NCI-H524 treated with DMSO at 0.1 percent for 48 hours (cell line): ENCODE results near the gene CRYBB1.

ENCODE experiments used
- DNase-seq: peaks from one replicate; lab custom pipeline; 2025; lab: John Stamatoyannopoulos, UW

CRYBB1 gene

DNA sequence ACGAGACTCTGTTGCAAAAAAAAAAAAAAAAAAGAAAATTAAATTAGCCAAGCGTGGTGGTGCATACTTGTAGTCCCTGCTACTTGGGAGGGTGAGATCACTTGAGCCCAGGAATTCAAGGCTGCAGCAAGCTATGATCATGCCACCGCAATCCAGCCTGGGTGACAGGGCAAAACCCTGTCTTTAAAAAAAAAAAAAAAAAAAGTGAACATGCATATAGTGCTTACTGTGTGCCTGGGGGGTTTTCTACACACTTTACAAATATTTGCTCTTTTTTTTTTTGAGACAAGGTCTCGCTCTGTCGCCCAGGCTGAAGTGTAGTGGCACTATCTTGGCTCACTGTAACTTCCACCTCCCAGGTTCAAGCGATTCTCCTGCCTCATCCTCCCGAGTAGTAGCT, 40.7 kb downstream of the CRYBB1 start:
- no peak for DNase-seq

DNA sequence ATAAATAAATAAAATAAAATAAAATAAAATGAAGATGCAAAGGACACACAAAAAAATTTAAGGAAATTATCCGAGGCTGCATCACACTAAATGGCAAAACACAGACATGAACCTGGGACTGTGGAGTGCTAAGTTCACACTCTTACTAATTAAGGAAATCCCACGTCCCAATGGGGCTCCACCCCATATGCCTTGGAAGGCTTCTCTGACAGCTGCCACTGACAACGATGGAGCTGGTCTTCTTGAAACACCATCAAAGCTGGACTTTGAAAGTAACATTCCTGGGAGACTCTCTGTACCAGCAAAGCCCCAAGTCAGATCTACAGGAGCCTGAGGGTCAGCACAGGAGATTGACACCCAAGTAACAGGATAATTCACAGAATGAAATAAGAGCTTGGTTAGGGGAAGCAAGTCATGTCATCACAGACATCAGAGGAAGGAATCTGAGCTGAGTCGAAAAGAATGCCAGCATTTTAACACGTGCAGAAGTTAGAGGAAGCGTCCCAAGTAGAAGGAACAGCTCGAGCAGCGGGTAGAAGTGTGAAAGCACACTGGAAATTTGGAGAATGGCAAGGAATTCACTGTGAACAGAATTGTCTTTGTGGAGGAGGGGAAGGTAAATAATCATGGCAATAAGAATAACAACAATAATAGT, 41.7 kb downstream of the CRYBB1 start:
- no peak for DNase-seq

DNA sequence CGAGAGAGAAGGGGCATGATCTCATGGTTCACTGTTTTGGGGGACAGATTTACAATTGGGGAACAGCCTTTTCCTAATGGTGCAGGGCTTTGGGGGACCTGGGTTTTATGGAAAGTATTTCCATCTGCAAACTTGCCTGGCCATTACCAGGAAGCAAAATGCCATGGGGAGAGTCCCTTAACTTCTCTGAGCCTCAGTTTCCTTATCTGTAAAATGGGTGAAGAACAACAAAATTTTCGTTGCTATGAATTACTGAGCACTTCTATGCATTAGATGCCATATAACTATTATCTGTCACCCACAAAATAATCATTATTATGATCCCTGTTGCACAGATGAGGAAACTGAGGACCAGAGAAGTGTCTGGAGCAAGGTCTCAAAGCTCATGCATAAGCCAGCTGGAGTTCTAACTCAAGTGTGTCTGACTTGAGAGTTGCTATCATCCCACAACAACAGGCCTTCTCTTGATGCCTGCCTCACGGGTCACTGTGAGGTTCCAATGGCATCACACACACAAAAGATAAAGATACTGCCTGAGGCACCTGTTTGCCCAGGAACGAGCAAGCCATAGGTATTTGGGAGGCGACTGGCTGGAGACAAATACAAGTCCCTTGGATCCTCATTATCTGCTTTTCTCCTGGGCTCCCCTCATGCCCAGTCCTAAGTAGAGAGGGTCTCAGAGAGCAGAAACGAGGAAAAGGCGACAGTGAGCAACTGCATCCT, 43.7 kb downstream of the CRYBB1 start:
- no peak for DNase-seq

DNA sequence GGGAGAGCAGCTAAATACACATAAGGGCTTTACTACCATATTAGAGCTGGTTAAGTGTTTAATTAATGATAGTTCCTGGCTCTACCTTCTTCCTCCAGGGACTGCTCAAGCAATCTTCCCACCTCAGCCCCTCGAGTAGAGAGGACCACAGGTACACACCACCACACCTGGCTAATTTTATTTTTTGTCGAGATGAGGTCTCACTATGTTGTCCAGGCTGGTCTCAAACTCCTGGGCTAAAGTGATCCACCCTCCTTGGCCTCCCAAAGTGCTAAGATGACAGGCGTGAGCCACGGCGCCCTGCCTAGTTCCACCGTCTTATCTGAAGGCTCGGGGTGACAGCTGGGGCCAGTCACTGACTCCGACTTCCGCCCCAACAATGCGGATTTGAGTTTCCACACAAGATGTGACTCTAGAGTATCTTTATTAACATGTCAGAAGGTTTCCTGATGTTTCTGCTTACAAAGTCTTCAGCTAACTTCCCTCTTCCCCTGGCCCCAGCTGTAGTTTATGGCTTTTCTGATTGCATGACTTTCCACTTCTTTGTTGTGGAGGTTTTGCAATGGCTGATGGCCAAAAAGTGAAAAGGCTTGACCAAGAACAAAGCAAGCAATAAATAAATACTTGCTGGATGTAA, 44.7 kb downstream of the CRYBB1 start:
- no peak for DNase-seq

DNA sequence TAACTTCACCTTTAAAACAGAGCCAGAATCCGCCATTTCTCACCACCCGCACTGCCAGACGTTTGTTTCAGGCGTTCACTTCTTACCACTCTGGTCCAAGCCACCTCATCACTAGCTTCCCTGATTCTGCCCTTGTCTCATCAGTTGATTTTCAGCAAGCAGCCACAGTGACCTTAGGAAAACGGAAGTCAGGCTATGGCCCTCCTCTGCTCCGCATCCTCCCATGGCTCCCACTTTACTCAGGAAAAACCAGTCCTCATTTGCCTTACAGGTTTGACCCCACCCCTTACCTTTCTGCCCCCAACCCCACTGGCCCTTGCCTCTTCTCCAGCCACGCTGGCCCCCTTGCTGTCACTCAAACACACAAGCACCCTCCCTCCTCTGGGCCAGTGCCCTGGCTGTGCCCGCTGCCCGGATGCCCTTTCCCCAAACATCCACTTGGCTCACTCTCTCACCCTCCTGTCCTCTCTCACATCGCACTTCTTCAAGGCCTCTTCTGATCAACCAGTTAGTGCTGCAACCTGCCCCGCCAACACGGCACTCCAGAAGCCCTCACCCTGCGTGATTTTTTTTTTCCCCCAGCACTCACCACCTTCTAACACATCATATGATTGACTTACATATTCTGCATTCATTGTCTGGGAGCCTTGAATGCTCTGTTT, 46.8 kb downstream of the CRYBB1 start:
- no peak for DNase-seq

DNA sequence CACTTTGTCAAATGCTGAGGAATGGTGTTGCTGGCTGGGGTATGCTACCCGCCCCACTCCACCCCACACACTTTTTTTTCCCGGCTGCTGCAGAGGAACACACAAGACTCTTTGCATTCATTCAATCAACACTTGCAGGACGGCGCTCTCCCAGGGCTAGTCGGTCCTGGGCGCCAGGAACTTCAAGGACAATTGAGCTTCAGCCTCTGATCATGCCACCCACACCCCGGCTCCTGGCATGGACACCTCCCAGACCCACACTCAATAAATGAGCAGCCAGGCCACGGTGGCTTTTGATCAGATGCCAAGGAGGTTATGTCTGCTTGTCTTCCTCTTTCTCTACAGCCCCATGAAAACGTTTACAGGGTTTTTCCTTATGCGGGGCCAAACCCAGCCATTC, 47.7 kb downstream of the CRYBB1 start:
- DNase-seq = no peak

DNA sequence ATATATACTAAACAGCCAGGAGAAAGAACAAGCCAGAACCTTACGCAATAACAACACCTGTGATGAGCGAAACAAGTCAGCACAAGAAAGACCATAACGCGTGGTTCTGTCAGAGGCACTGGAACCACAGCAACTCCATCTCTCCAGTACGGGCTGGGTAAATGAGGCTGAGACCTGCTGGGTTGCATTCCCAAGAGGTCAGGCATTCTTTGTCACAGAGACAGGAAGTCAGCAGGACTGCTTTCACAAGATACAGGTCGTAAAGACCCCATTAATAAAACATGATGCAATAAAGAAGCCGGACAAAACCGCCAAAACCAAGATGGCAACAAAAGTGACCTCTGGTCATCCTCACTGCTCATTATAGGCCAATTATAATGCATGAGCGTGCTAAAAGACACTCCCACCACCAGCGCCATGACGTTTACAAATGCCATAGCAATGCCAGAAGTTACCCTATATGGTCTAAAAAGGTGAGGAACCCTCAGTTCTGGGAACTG, 49.6 kb downstream of the CRYBB1 start:
- no peak for DNase-seq

DNA sequence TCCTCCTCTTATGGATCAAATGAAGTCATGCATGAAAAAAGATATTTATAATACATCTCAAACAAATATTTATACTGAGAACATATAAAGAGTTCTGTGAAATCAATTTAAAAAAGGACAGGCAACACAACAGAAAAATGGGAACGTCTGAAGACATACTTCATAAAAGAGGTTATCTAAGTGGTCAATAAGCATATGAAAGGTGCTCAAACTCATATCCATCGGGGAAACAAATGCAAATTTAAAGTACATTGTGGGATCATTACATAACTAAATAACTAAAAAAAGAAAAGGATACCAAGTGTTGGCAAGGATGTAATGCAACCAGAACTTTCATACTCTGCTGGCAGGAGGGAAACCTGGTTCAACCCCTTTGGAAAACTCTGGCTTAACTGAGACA, 50.2 kb downstream of the CRYBB1 start:
- DNase-seq = no peak

DNA sequence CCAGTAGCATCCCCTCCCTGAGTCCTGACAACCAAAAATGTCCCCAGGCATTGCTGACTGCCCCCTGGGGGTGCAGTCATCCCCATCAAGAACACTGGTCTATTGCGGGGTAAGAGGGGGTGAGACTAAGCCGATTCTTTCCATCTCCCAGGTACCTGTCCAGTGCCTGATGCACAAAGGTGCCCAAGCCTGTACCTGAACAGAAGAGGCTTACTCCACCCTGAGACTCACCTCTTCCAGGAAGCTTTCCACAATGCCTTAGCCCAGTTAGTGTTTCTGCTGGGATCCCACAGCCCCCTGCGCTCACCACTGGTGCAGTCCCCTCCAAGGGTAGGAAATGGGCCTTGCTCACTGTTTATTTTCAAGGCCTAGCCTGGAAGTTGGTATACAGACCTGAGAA, 50.8 kb downstream of the CRYBB1 start:
- no peak for DNase-seq

DNA sequence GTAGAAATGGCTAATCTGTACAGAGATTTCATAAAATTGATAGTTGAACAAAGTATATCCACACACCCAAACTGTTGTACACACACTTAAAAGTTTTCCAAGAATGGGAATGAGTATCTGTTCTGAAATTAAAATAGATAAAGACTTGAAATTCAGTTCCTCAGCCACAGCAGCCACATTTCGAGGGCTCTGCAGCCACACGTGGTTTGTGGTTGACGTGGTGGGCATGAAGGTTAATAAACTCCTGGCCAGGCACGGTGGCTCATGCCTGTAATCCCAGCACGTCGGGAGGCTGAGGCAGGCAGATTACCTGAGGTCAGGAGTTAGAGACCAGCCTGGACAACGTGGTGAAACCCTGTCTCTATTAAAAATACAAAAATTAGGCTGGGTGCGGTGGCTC, 51.9 kb downstream of the CRYBB1 start:
- DNase-seq = no peak

DNA sequence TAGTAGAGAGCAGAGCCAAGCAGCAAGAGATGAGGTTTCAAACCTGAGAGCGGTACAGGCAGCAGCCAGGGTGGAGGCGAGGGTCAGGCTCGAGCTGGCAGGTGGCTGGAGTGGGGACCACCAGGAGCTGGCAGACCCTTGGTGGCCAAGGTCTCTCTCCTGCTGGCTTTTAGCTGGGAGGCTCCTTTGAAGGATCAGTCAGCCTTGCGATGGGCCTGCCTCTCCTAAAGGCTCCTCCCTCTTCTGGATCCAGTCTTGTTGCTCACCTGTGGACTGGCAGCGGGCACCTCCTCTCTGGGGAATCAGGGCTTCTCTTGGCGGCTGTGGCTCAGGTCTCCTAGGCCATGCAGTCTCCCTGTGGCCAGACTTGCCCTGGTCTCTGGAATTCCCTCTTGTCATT, 52.6 kb downstream of the CRYBB1 start:
- no peak for DNase-seq

DNA sequence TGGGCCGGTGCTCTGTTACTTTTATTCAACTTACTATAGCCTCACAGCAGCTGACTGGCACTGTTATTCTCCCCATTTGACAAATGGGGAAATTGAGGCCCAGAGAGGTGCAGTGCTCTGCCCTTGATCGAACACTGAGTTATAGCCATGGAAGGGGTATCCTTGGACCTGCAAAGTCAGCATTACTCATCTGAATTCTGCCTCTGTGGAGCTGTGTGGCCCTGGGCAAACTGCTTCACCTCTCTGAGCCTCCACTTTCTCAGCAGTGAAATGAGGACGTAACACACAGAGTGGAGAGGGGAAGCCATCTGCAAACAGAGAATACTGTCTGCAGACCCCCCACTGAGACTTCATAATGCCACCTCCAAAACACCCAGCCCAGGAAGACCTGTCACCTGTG, 53.2 kb downstream of the CRYBB1 start:
- no peak for DNase-seq

DNA sequence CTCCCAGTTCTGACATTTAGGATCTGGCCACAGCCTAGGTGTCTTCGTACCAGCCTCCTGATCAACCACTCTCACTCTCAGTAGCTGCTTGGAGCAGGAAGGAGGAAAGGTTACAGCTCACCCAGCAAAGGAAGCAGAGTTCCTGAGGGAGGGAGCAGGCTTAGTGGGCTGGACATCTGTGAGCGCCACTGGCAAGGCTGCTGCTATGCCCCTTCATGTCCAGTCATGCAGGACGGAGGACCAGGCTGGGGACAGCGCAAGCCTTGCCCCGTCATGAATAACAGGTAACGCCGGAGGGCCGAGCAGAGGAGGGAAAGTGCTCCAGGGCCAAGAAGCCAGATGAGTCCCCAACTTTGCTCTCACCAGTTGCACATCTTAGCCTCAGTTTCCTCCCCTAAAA, 53.6 kb downstream of the CRYBB1 start:
- DNase-seq = no peak

DNA sequence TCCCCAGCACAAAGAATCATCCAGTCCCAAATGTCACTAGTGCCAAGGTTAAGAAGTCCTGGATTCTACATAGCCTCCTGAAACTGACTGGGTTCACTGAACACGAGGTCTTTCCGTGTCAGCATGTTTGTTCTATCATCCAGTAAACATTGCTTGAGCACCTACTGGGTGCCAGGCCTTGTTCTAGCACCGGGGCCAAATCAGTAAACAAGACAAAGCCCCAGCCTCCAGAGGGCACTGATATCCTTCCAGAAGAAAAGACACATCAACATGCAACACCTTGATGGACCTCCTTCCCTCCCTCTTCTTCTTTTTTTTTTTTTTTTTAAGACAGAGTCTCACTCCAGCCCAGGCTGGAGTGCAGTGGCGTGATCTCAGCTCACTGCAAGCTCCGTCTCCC, 54.8 kb downstream of the CRYBB1 start:
- no peak for DNase-seq

DNA sequence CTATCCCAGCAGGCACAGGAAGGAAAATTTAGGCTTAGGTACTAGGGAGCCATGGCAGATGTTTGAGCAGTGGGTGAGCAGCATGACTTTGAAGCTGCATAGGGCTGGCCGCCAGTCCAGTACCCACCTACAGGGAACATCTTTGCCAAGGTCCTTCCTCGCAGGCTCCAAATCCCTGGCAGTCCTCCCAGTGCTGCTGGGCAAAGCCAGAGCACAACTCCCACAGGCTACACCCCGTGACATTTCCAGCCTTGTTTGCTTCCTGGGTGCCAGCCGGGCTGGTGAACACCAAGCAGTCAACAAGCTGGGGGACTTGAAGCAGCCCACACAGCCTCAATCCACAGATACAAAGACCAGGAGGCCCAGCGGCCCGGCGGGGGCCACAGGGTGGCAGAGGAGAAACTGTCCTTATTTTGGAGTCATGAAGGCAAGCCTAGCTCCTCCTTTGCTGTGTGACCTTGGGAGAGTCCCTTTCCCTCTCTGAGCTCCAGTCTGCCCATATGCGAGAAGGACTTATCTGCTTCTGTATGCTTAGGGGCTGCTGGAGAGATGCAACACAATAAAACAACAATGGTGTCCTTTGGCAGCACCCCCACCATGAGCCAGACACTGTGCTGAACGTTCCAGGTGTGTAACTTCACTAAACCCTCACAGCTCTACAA, 55.9 kb downstream of the CRYBB1 start:
- DNase-seq = no peak

DNA sequence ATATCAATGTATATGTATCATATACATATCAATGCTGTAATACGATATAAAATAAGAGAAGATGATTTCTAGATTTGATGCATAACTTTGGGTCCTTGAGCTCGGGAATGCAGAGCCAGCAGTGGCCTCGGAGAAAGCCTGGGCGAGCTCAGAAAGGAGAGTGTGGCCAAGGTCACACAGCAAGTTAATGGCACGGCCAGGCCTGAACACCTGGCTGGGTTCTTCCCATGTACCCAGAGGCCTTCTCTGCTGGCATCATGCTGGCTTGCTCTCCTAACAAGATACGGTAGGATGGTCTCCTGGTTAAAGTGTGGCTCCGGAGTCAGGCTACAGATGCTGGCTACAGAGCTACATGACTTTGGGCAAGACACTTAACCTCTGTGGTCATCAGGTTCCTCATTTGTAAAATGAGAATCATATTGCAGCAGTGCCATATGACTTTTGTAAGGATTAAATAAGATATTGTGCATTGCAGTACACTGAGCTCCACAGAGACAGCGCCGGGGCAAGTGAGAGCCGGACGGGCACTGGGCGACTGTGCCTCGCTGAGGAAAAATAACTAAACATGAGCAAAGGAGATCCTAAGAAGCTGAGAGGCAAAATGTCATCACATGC, 57.8 kb downstream of the CRYBB1 start:
- no peak for DNase-seq

DNA sequence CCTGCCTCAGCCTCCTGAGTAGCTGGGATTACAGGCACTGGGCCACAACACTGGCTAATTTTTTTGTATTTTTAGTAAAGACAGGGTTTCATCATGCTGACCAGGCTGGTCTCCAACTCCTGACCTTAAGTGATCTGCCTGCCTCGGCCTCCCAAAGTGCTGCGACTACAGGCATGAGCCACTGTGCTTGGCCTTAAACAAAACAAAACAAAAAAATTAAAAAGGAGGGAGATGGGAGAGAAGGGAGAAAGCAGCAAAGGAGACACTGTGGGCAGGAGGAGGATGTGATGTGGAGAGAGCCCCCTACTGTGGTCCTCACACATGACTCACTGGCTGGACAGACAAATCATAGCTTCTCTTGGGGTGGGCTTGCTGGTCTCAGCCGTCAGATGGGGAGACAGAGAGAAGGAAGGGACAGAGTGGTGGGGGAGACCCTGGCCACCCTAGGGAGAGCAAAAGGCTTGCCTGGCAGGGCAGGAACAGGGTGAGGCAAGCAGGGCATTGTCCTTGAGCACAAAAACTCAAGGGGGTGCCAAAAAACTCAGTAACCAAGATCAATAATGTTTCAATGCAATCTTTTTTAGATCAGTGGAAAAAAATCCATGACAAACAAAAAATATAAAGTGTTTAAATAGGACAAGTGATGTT, 59.5 kb downstream of the CRYBB1 start:
- no peak for DNase-seq

DNA sequence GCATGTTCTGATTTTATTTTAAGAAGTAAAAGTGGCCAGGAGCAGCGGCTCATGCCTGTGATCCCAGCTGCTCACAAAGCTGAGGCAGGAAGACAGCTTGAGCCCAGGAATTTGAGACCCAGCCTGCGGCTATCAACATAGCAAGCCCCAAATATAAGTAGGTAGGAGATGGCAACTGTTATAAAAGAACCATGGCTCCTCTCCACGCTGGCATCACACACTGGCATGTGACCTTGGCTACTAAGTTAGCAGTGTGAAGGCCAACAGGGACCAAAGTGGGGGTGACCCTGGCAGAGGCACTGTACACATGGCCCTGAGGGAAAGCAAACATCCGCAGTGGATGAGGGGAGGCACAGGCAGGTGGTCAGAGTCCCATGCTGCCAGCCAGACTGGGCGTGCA, 60.9 kb downstream of the CRYBB1 start:
- DNase-seq = no peak

DNA sequence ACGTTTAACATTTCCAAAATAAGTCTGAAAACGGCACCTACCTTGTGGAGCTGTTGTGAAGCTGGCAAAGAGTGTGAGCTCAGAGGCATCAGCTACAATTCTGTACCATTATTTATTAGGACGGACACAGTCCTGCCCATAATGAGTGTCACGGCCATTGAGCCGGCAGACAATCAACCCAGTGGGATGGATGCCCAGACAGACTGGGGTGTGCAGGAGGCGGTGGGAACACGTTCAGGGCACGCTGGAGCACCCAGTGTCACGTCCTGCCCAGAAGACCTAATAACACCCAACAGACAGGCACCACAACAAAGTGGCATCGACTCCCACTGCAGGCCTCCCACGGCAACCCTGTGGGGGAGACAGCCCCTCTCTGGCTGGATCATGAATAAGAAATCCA, 62.3 kb downstream of the CRYBB1 start:
- DNase-seq = no peak

DNA sequence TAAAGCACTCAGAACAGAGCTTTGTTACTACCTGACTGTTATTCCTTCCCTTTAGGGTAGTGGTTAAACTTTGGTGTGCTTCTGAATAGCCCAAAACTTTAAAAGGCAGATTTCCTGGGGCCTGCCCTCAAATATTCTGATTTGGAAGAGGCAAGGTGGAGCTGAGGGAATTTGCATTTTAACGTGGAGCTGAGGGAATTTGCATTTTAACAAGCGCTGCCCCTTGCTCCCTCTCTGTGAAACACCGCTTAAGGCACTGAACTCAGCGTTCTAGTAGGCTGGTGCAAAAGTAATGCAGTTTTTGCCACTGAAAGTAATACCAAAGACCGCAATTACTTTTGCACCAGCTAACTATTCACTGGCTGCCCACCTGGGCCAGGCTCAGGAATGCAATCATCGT, 62.9 kb downstream of the CRYBB1 start:
- no peak for DNase-seq

DNA sequence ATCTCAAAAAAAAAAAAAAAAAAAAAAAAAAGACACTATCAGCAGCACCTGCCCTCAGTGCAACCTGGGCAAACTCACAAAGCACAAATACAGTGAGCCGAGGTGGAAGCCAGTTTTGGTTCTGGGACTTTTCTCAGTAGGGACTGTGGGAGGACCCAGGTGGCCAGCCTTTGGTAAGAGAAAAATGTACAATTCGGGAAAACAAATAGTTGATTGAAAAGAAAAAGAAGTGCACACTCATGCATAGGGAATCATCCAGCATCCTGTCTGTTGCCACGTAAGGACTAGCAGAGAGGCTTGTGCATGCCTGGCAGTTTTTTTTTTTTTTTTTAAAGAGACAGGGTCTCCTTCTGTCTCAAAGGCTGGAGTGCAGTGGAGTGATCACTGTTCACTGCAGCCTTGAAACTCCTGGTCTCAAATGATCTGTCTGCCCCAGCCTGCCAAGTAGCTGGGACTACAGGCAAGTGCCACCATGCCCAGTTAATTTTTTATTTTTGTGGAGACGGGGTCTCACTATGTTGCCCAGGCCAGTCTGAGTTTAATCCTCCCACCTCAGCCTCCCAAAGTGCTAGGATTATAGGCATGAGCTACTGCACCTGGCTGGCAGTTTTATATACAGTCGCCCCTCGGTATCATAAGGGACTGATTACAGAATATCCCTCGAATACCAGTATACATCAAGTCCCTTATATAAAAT, 64.6 kb downstream of the CRYBB1 start:
- no peak for DNase-seq
